Mammary epithelial cell (primary cell): Measurements from ENCODE around the gene KRT17.

Experiments
- CTCF ChIP-seq, 2 donors: IDR thresholded peaks in 1 of 2; conservative IDR thresholded peaks in 1 of 2; 2 replicates each; pipeline ENCODE4 v1.5.1; 2011 to 2012; ENCODE audit warnings: inconsistent platforms in 2 of 2, low read length in 2 of 2, mild to moderate bottlenecking in 2 of 2, control low read depth in 1 of 2, low read depth in 1 of 2; ENCODE audit not compliant: insufficient read depth in 1 of 2; ENCODE audit errors: extremely low read depth in 1 of 2
- EZH2 ChIP-seq: IDR thresholded peaks from 2 replicates; pipeline ENCODE4 v1.6.1; 2012; ENCODE audit warnings: low read length, inconsistent platforms, borderline replicate concordance

GRCh38 chr17:41654678-41655607 is 30.6 kb upstream of the KRT17 start:
- no peak for TF ChIP-seq CTCF (conservative IDR thresholded peaks at IDR 0.05 in 1 of 2, IDR thresholded peaks at IDR 0.05 in 1 of 2; ENCODE audit: extremely low read depth in 1 of 2, insufficient read depth in 1 of 2, low read depth in 1 of 2, low read length in 2 of 2)
- TF ChIP-seq EZH2 = no peak
